HCT116 (cell line): ENCODE results near the gene TRDN.

ENCODE experiments used
- EZH2 ChIP-seq: fragments of 200-600 bp; sonication (generic); IDR thresholded peaks from 2 replicates; pipeline ENCODE4 v1.6.1; 2017; ENCODE audit warnings: antibody characterized with exemption, mixed run types
- POLR2A ChIP-seq: IDR thresholded peaks from 2 replicates; pipeline ENCODE4 v1.7.0; 2011; ENCODE audit warnings: borderline replicate concordance; ENCODE audit not compliant: insufficient read depth, insufficient read length; ENCODE audit errors: extremely low read depth
- POLR2AphosphoS5 ChIP-seq: IDR thresholded peaks from 2 replicates; pipeline ENCODE4 v1.6.1; 2011; ENCODE audit warnings: mild to moderate bottlenecking, low read depth, low read length, moderate library complexity
- SIN3A ChIP-seq: IDR thresholded peaks from 2 replicates; pipeline ENCODE4 v1.6.1; 2012; ENCODE audit warnings: low read depth
- TF ChIP-seq, protein P1 (sequence below), 3 experiments: fragments of 200-600 bp in 1 of 3; sonication (generic) in 1 of 3; IDR thresholded peaks in 2 of 3; conservative IDR thresholded peaks in 1 of 3; 2 replicates each; pipeline ENCODE4 v1.5.1; 2012 to 2017; ENCODE audit warnings: low read depth in 2 of 3, low read length in 2 of 3, antibody characterized with exemption in 1 of 3, borderline replicate concordance in 1 of 3, control low read depth in 1 of 3, mild to moderate bottlenecking in 1 of 3, mixed read lengths in 1 of 3, mixed run types in 1 of 3, moderate library complexity in 1 of 3; ENCODE audit not compliant: insufficient read depth in 1 of 3
- TF ChIP-seq, protein P2 (sequence below): IDR thresholded peaks from 2 replicates; pipeline ENCODE4 v1.6.1; 2012; ENCODE audit warnings: low read depth

DNA sequence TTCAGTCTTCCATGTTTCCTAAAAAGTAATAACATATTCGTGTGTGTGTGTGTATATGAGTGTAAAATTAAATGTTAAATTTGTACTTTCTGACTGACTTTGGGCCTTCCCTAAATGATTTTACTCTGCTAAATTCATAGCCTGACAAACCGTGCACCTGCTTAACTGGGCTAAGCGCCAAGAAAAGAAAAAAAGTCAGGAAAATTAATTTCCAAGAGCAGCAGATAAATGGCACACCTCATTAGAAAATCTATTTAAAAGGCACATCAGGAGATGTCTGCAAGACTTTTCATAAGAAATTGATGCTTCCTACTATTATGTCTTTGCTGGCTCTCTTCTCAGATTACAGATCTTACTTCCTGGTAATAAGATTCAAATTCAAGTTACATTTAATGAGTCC, 72.4 kb downstream of the TRDN start:
- TF ChIP-seq, protein P1, sequence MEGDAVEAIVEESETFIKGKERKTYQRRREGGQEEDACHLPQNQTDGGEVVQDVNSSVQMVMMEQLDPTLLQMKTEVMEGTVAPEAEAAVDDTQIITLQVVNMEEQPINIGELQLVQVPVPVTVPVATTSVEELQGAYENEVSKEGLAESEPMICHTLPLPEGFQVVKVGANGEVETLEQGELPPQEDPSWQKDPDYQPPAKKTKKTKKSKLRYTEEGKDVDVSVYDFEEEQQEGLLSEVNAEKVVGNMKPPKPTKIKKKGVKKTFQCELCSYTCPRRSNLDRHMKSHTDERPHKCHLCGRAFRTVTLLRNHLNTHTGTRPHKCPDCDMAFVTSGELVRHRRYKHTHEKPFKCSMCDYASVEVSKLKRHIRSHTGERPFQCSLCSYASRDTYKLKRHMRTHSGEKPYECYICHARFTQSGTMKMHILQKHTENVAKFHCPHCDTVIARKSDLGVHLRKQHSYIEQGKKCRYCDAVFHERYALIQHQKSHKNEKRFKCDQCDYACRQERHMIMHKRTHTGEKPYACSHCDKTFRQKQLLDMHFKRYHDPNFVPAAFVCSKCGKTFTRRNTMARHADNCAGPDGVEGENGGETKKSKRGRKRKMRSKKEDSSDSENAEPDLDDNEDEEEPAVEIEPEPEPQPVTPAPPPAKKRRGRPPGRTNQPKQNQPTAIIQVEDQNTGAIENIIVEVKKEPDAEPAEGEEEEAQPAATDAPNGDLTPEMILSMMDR (IDR thresholded peaks at IDR 0.05 in 2 of 3, conservative IDR thresholded peaks at IDR 0.05 in 1 of 3; ENCODE audit: borderline replicate concordance in 1 of 3, insufficient read depth in 1 of 3, low read depth in 2 of 3, low read length in 2 of 3), result no peak
- TF ChIP-seq POLR2AphosphoS5 (no peak), SIN3A (no peak), EZH2 (no peak), POLR2A (no peak)
- TF ChIP-seq, protein P2, sequence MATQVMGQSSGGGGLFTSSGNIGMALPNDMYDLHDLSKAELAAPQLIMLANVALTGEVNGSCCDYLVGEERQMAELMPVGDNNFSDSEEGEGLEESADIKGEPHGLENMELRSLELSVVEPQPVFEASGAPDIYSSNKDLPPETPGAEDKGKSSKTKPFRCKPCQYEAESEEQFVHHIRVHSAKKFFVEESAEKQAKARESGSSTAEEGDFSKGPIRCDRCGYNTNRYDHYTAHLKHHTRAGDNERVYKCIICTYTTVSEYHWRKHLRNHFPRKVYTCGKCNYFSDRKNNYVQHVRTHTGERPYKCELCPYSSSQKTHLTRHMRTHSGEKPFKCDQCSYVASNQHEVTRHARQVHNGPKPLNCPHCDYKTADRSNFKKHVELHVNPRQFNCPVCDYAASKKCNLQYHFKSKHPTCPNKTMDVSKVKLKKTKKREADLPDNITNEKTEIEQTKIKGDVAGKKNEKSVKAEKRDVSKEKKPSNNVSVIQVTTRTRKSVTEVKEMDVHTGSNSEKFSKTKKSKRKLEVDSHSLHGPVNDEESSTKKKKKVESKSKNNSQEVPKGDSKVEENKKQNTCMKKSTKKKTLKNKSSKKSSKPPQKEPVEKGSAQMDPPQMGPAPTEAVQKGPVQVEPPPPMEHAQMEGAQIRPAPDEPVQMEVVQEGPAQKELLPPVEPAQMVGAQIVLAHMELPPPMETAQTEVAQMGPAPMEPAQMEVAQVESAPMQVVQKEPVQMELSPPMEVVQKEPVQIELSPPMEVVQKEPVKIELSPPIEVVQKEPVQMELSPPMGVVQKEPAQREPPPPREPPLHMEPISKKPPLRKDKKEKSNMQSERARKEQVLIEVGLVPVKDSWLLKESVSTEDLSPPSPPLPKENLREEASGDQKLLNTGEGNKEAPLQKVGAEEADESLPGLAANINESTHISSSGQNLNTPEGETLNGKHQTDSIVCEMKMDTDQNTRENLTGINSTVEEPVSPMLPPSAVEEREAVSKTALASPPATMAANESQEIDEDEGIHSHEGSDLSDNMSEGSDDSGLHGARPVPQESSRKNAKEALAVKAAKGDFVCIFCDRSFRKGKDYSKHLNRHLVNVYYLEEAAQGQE, result no peak
